Femur (tissue), 1 donor: Measurements from ENCODE around the gene GARNL3.
A peak's percentile ranks its signal among the peaks of the same experiment; 100 is the strongest.

Experiments used
- DNase-seq: peaks from one replicate; pipeline ENCODE4 v3.0.0-alpha.2; 2017

GARNL3 gene

GRCh38 chr9:127280880-127281660 is 16.5 kb downstream of the GARNL3 start:
- no peak for DNase-seq

GRCh38 chr9:127281891-127282290 is 17.3 kb downstream of the GARNL3 start:
- DNase-seq = no peak

GRCh38 chr9:127282611-127283010 is 18.0 kb downstream of the GARNL3 start:
- no peak for DNase-seq

GRCh38 chr9:127283135-127283534 is 18.6 kb downstream of the GARNL3 start:
- DNase-seq = no peak

GRCh38 chr9:127283917-127284497 is 19.4 kb downstream of the GARNL3 start:
- peak; percentile 38 for DNase-seq

GRCh38 chr9:127285965-127286364 is 21.4 kb downstream of the GARNL3 start:
- no peak for DNase-seq

GRCh38 chr9:127290561-127291065 is 26.0 kb downstream of the GARNL3 start:
- DNase-seq = no peak

- DNase-seq = no peak
Observed at GRCh38 chr9:127291246-127291778, 26.7 kb downstream of the GARNL3 start.

GRCh38 chr9:127292415-127292814 is 27.8 kb downstream of the GARNL3 start:
- DNase-seq = no peak

- DNase-seq = no peak
Observed at GRCh38 chr9:127293328-127293727, 28.8 kb downstream of the GARNL3 start.

- no peak for DNase-seq
Observed at GRCh38 chr9:127293767-127294166, 29.2 kb downstream of the GARNL3 start.

- no peak for DNase-seq
Observed at GRCh38 chr9:127295005-127295404, 30.4 kb downstream of the GARNL3 start.

GRCh38 chr9:127300886-127301447 is 36.4 kb downstream of the GARNL3 start:
- no peak for DNase-seq

- DNase-seq = no peak
Observed at GRCh38 chr9:127303830-127304229, 39.3 kb downstream of the GARNL3 start.

GRCh38 chr9:127305206-127305837 is 40.7 kb downstream of the GARNL3 start:
- no peak for DNase-seq

- no peak for DNase-seq
Observed at GRCh38 chr9:127305838-127306226, 41.3 kb downstream of the GARNL3 start.

GRCh38 chr9:127307802-127308201 is 43.2 kb downstream of the GARNL3 start:
- DNase-seq = no peak

- DNase-seq = no peak
Observed at GRCh38 chr9:127308652-127309434, 44.3 kb downstream of the GARNL3 start.

- DNase-seq = no peak
Observed at GRCh38 chr9:127309715-127310114, 45.1 kb downstream of the GARNL3 start.

GRCh38 chr9:127311239-127311741 is 46.7 kb downstream of the GARNL3 start:
- no peak for DNase-seq

- no peak for DNase-seq
Observed at GRCh38 chr9:127313042-127313560, 48.5 kb downstream of the GARNL3 start.

- no peak for DNase-seq
Observed at GRCh38 chr9:127314911-127315310, 50.3 kb downstream of the GARNL3 start.
